GM12878 (cell line): ENCODE data around the gene SLC12A7. TPM values are rescaled to one million over a fixed set of nuclear protein-coding genes. Genes with fewer than 3 reads are reported as not detected.

Source experiments
- ATAC-seq: fragments of 200-7000 bp; cut with Tn5 transposase; 3 replicates; pipeline ENCODE4 v1.9.1; 2020; ENCODE audit warnings: mild to moderate bottlenecking, moderate library complexity
- BruUV-seq: library from RNA; stranded (reverse); fragments of 400-500 nt; replicated peaks from 2 replicates; lab custom pipeline; 2021; lab: Mats Ljungman, UMichigan
- CTCF ChIA-PET: fragments of 300-600 bp; sonication (Branson Sonifier 250); formaldehyde crosslinking; extraction: SDS; loops from one replicate; lab custom pipeline; 2021; ENCODE audit warnings: inconsistent platforms; lab: Yijun Ruan, JAX
- POLR2A ChIA-PET: fragments of 350-600 bp; formaldehyde crosslinking; extraction: SDS; loops from one replicate; lab custom pipeline; 2021; ENCODE audit warnings: inconsistent platforms; lab: Charles Lee
- RAD21 ChIA-PET: fragments of 300-600 bp; sonication (Branson Sonifier 250); formaldehyde crosslinking; loops from one replicate; lab custom pipeline; 2023; ENCODE audit warnings: antibody characterized with exemption; ENCODE audit not compliant: unreplicated experiment; lab: Charles Lee
- SMC1A ChIA-PET: fragments of 300-600 bp; sonication (Branson Sonifier 250); formaldehyde crosslinking; loops from one replicate; lab custom pipeline; 2023; ENCODE audit not compliant: unreplicated experiment, uncharacterized antibody; lab: Charles Lee
- DNase-seq: peaks from one replicate; pipeline ENCODE4 v3.0.0-alpha.2; 2011; ENCODE audit warnings: low read depth, low spot score
- FAIRE-seq: peaks from 3 replicates; lab custom pipeline; 2011; peaks lifted over from hg19 to GRCh38; lab: Jason Lieb, UNC
- H2AFZ ChIP-seq: 2 replicates; pipeline ENCODE4 v1.6.0; 2011; ENCODE audit warnings: low read depth, low read length, control low read depth; ENCODE audit not compliant: control insufficient read depth
- H3K27ac ChIP-seq: 2 replicates; pipeline ENCODE4 v1.5.1; 2011; ENCODE audit warnings: control low read depth; ENCODE audit not compliant: control insufficient read depth, insufficient read depth
- H3K27me3 ChIP-seq, 2 experiments: replicated peaks in 1 of 2; 2 replicates each; pipeline versions ENCODE4 v1.6.0 to v1.6.1; 2011; ENCODE audit warnings: low read length in 1 of 2; ENCODE audit not compliant: control insufficient read depth in 2 of 2, insufficient read depth in 2 of 2
- H3K36me3 ChIP-seq, 2 experiments: 2 replicates each; pipeline ENCODE4 v1.5.1; 2011; ENCODE audit warnings: low read length in 1 of 2; ENCODE audit not compliant: control insufficient read depth in 2 of 2, insufficient read depth in 2 of 2
- H3K4me1 ChIP-seq: 2 replicates; pipeline ENCODE4 v1.6.1; 2011; ENCODE audit warnings: mild to moderate bottlenecking, low read length, moderate library complexity, mixed read lengths; ENCODE audit not compliant: control insufficient read depth, insufficient read depth
- H3K4me2 ChIP-seq: 2 replicates; pipeline ENCODE4 v1.6.0; 2011; ENCODE audit warnings: control low read depth; ENCODE audit not compliant: control insufficient read depth, insufficient read depth
- H3K4me3 ChIP-seq: fragments of 200-600 bp; sonication (generic); 2 replicates; pipeline ENCODE4 v1.5.1; 2016
- H3K79me2 ChIP-seq: 2 replicates; pipeline ENCODE4 v1.6.0; 2011; ENCODE audit warnings: low read length; ENCODE audit not compliant: control insufficient read depth, insufficient read depth
- H3K9ac ChIP-seq: 2 replicates; pipeline ENCODE4 v1.8.0; 2011; ENCODE audit warnings: low read length, control low read depth, mixed read lengths; ENCODE audit not compliant: control insufficient read depth, insufficient read depth
- H3K9me3 ChIP-seq: replicated peaks from 3 replicates; pipeline ENCODE4 v1.5.1; 2011; ENCODE audit warnings: mild to moderate bottlenecking, low read length; ENCODE audit not compliant: control insufficient read depth, insufficient read depth
- H4K20me1 ChIP-seq: 2 replicates; pipeline ENCODE4 v1.6.0; 2011; ENCODE audit not compliant: control insufficient read depth, insufficient read depth
- NFYA ChIP-seq: IDR thresholded peaks from 2 replicates; pipeline ENCODE4 v1.6.1; 2011; ENCODE audit warnings: low read depth, mild to moderate bottlenecking, low read length, improper control_type of control experiment, borderline replicate concordance
- NFYB ChIP-seq: IDR thresholded peaks from 2 replicates; pipeline ENCODE4 v1.6.1; 2011; ENCODE audit warnings: low read depth, mild to moderate bottlenecking, low read length, improper control_type of control experiment, moderate library complexity; ENCODE audit not compliant: insufficient read depth
- RUNX3 ChIP-seq: IDR thresholded peaks from 2 replicates; pipeline ENCODE4 v1.6.1; 2012; ENCODE audit warnings: low read length, inconsistent platforms
- SMARCA5 ChIP-seq: fragments of 450-650 bp; IDR thresholded peaks from 2 replicates; pipeline ENCODE4 v1.6.1; 2017; ENCODE audit warnings: mild to moderate bottlenecking
- SREBF2 ChIP-seq: IDR thresholded peaks from 2 replicates; pipeline ENCODE4 v1.6.1; 2012; ENCODE audit warnings: mild to moderate bottlenecking, low read length
- SUPT20H ChIP-seq: IDR thresholded peaks from 2 replicates; pipeline ENCODE4 v1.6.1; 2011; ENCODE audit warnings: low read depth, mild to moderate bottlenecking, low read length, moderate library complexity, borderline replicate concordance; ENCODE audit not compliant: control insufficient read depth
- TCF12 ChIP-seq: IDR thresholded peaks from 2 replicates; pipeline ENCODE4 v1.6.1; 2011; ENCODE audit warnings: low read depth, mild to moderate bottlenecking, low read length
- YY1 ChIP-seq: IDR thresholded peaks from 2 replicates; pipeline ENCODE4 v1.6.1; 2011; ENCODE audit warnings: low read depth, mild to moderate bottlenecking, low read length
- WGBS: methylation state at CpG from one replicate; pipeline ENCODE4 v1.1.6; 2016; ENCODE audit warnings: low lambda C conversion rate; ENCODE audit not compliant: insufficient replicate concordance, insufficient coverage; ENCODE audit errors: missing lambda C conversion rate; 5-methylcytosine and 5-hydroxymethylcytosine counted together
- in situ Hi-C: fragments of 300-500 bp; cut with MboI; formaldehyde crosslinking; loops from 9 replicates; pipeline ENCODE4 v1.14.3; 2018; ENCODE audit warnings: mixed read lengths
- intact Hi-C: fragments of 100-400 bp; cut with micrococcal nuclease; formaldehyde crosslinking; loops from one replicate; pipeline ENCODE4 v1.14.2; 2022; ENCODE audit not compliant: unreplicated experiment
- polyA plus RNA-seq, 11 experiments: library from polyadenylated mRNA; depleted of rRNA in 4 of 11; unstranded in 6 of 11; stranded (reverse) in 5 of 11; fragments of >200 nt; fragmentation: Nextera tagmentation in 4 of 11; fragmentation: Illumina TruSeq in 1 of 11; extraction: Ambion mirVana in 4 of 11; extraction: Trizol in 1 of 11; gene quantifications; 1 replicate in 1 of 11; 2 replicates in 10 of 11; pipeline versions ENCODE4 v1.2.1 to v1.2.3, GENCODE V29; 2011 to 2016; ENCODE audit warnings: inconsistent platforms in 2 of 11, missing spikeins in 2 of 11, low read depth in 1 of 11
- total RNA-seq, 4 experiments: library from RNA; depleted of rRNA in 3 of 4; stranded (reverse); fragments of >200 nt in 3 of 4; fragmentation: Illumina TruSeq in 1 of 4; extraction: Trizol in 1 of 4; gene quantifications; 2 replicates each; pipeline versions ENCODE4 v1.2.1 to v1.2.3, GENCODE V29; 2013 to 2021
- TF ChIP-seq, protein P1 (sequence below): IDR thresholded peaks from 2 replicates; pipeline ENCODE4 v1.6.1; 2012; ENCODE audit warnings: low read depth, low read length, improper control_type of control experiment
- TF ChIP-seq, protein P2 (sequence below): IDR thresholded peaks from 2 replicates; pipeline ENCODE4 v1.6.1; 2012; ENCODE audit warnings: low read length, inconsistent platforms
- TF ChIP-seq, protein P3 (sequence below): fragments of 450-650 bp; IDR thresholded peaks from 2 replicates; pipeline ENCODE4 v1.6.1; 2016; ENCODE audit warnings: mild to moderate bottlenecking, moderate library complexity, borderline replicate concordance

SLC12A7 gene
- total and polyA plus RNA-seq, 10 of the 15 experiments (the other 5 are each of a cell fraction or from before 2014, with no cell fraction given) = 0.10 to 10.0 (median 2.9) TPM

DNA sequence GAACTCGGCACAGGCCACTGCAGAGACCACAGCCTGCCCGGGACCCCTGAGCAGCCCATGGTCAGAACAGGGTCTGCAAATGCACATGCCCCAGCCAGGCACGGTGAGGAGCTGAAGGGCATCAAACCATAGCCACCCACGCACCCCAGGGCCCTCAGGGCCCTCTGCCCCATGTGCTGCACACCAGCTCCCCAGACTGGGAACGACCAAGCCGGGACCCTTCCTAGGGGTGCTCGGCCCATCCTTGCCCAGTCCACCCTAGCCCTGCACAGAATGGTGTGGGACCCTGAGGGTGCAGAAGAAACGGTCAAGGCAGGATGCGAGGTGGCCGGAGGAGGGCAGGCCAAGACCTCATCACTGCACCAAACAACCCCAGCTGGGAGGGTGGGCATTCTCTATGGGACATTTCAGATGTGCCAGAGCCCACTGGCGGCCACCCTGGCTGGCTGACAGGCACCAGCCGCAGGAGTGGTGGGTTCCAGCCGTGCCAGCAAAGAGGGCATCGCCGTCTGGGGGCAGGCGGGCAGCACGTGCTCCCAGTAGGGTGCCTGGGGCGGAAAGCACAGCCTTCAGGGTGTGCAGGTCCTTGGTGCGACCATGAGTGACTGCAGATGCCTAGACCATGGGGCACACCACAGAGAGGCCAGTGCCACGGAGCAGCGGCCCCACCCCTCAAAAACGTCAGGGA lies 16.4 kb downstream of the SLC12A7 start:
- Histone ChIP-seq H3K9ac (no peak overlapping the region), H3K36me3 (no peaks in the 10 kb centered on the region; a peak in 2 of 4 replicates), H3K27ac (no peak overlapping the region), H3K79me2 (no peaks in the 10 kb centered on the region), H2AFZ (no peak overlapping the region), H3K4me3 (no peak overlapping the region), H3K4me2 (no peak overlapping the region), H3K4me1 (no peaks in the 10 kb centered on the region), H3K27me3 (no peaks in the 10 kb centered on the region), H4K20me1 (no peaks in the 10 kb centered on the region)
- 30% methylated on average over 22 of the region's 22 CpGs for WGBS
- DNase-seq = no peak
- intact Hi-C loops (no loop called here), in situ Hi-C loops (no loop called here)
- ChIA-PET POLR2A (no interaction called here), RAD21 (interaction anchor here (2.0 kb wide), 1 partner anchor 10 kb away, joined by 5 read pairs; no protein-coding TSS in a partner anchor), CTCF (no interaction called here), SMC1A (no interaction called here)
- BruUV-seq = no TSS peak
- no peak for FAIRE-seq
- ATAC-seq = no peak
- TF ChIP-seq, protein P1, sequence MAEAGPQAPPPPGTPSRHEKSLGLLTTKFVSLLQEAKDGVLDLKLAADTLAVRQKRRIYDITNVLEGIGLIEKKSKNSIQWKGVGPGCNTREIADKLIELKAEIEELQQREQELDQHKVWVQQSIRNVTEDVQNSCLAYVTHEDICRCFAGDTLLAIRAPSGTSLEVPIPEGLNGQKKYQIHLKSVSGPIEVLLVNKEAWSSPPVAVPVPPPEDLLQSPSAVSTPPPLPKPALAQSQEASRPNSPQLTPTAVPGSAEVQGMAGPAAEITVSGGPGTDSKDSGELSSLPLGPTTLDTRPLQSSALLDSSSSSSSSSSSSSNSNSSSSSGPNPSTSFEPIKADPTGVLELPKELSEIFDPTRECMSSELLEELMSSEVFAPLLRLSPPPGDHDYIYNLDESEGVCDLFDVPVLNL = no peak
- TF ChIP-seq RUNX3 = no peak
- no peak for TF ChIP-seq SUPT20H
- no peak for TF ChIP-seq YY1
- TF ChIP-seq, protein P2, sequence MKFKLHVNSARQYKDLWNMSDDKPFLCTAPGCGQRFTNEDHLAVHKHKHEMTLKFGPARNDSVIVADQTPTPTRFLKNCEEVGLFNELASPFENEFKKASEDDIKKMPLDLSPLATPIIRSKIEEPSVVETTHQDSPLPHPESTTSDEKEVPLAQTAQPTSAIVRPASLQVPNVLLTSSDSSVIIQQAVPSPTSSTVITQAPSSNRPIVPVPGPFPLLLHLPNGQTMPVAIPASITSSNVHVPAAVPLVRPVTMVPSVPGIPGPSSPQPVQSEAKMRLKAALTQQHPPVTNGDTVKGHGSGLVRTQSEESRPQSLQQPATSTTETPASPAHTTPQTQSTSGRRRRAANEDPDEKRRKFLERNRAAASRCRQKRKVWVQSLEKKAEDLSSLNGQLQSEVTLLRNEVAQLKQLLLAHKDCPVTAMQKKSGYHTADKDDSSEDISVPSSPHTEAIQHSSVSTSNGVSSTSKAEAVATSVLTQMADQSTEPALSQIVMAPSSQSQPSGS = no peak
- no peak for TF ChIP-seq NFYA
- TF ChIP-seq SREBF2 = no peak
- TF ChIP-seq, protein P3, sequence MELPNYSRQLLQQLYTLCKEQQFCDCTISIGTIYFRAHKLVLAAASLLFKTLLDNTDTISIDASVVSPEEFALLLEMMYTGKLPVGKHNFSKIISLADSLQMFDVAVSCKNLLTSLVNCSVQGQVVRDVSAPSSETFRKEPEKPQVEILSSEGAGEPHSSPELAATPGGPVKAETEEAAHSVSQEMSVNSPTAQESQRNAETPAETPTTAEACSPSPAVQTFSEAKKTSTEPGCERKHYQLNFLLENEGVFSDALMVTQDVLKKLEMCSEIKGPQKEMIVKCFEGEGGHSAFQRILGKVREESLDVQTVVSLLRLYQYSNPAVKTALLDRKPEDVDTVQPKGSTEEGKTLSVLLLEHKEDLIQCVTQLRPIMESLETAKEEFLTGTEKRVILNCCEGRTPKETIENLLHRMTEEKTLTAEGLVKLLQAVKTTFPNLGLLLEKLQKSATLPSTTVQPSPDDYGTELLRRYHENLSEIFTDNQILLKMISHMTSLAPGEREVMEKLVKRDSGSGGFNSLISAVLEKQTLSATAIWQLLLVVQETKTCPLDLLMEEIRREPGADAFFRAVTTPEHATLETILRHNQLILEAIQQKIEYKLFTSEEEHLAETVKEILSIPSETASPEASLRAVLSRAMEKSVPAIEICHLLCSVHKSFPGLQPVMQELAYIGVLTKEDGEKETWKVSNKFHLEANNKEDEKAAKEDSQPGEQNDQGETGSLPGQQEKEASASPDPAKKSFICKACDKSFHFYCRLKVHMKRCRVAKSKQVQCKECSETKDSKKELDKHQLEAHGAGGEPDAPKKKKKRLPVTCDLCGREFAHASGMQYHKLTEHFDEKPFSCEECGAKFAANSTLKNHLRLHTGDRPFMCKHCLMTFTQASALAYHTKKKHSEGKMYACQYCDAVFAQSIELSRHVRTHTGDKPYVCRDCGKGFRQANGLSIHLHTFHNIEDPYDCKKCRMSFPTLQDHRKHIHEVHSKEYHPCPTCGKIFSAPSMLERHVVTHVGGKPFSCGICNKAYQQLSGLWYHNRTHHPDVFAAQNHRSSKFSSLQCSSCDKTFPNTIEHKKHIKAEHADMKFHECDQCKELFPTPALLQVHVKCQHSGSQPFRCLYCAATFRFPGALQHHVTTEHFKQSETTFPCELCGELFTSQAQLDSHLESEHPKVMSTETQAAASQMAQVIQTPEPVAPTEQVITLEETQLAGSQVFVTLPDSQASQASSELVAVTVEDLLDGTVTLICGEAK = no peak
- TF ChIP-seq TCF12 = no peak
- no peak for TF ChIP-seq SMARCA5
- TF ChIP-seq NFYB = no peak
- TF ChIP-seq, all 136 proteins: peak for 0
- no peaks in the 10 kb centered on the region for H3K9me3 ChIP-seq
